Epithelial cell of esophagus (primary cell): Measurements from ENCODE around the gene KCNH6.

Source experiments
- DNase-seq: peaks from one replicate; pipeline ENCODE4 v3.0.0; 2010; ENCODE audit warnings: low read depth
- H3K4me3 ChIP-seq: 2 replicates; pipeline ENCODE4 v1.5.1; 2011; ENCODE audit warnings: mild to moderate bottlenecking, low read length, control low read depth
- TF ChIP-seq, protein P1 (sequence below): IDR thresholded peaks from 2 replicates; pipeline ENCODE4 v1.5.1; 2011; ENCODE audit warnings: low read depth, mild to moderate bottlenecking, low read length, control low read depth, inconsistent platforms; ENCODE audit not compliant: insufficient read depth; ENCODE audit errors: missing control alignments

The KCNH6 gene

DNA sequence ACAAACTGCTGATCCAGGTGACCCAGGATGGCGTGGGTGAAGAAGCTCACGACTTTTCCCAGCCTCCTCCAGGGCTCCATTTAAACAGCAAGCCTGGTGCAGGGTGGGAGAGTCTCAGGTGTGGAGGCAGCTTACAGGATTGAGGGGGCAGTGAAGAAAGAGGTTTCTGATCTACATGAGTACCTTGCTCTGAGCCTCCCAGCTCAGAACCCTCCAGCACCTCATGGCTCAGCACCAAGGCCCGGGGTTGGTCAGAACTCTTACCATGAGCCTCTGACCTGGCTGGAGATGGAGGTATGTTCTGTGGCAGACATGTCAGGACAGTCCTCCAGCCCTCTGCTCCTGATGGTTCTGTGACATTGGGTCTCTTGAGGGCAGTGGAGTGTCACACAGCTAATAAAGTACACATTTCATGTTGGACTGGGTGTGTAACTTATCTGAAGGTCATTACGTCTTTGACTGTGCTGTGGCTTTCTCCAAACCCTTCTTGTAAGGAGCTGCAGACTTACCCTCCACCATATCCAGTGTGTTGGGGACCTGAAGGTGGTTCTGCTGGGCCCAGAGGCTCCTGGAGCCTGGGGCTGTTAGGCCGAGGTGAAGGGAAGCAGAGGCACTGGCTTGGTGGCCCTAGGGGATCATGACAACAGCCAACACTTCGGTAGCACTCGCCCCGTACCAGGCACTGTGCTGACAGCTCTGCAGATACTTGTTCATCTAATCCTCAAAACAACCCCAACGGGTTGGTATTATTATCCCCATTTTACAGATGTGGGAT, 23.3 kb downstream of the KCNH6 start:
- no peak overlapping the region for H3K4me3 ChIP-seq
- TF ChIP-seq, protein P1, sequence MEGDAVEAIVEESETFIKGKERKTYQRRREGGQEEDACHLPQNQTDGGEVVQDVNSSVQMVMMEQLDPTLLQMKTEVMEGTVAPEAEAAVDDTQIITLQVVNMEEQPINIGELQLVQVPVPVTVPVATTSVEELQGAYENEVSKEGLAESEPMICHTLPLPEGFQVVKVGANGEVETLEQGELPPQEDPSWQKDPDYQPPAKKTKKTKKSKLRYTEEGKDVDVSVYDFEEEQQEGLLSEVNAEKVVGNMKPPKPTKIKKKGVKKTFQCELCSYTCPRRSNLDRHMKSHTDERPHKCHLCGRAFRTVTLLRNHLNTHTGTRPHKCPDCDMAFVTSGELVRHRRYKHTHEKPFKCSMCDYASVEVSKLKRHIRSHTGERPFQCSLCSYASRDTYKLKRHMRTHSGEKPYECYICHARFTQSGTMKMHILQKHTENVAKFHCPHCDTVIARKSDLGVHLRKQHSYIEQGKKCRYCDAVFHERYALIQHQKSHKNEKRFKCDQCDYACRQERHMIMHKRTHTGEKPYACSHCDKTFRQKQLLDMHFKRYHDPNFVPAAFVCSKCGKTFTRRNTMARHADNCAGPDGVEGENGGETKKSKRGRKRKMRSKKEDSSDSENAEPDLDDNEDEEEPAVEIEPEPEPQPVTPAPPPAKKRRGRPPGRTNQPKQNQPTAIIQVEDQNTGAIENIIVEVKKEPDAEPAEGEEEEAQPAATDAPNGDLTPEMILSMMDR: no peak
- DNase-seq: no peak

DNA sequence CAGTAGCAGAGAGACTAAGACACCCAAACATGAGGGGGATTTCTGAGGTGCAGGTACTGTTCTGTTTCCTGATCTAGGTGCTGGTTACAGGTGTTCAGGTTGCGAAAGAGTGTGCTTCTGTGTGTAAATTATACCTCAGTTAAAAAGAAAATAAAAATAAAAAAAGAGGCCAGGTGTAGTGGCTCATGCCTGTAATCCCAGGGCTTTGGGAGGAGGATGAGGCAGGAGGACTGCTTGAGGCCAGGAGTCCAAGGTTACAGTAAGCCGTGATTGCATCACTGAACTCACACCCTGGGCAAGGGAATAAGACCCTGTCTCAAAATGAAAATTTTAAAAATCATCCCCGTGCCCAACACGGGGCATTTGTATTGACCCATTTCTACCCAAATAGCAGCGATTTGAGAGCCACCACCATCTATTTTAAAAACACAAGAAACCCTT, 23.9 kb downstream of the KCNH6 start:
- DNase-seq: no peak
- no peak overlapping the region for H3K4me3 ChIP-seq
- TF ChIP-seq, protein P1: no peak

DNA sequence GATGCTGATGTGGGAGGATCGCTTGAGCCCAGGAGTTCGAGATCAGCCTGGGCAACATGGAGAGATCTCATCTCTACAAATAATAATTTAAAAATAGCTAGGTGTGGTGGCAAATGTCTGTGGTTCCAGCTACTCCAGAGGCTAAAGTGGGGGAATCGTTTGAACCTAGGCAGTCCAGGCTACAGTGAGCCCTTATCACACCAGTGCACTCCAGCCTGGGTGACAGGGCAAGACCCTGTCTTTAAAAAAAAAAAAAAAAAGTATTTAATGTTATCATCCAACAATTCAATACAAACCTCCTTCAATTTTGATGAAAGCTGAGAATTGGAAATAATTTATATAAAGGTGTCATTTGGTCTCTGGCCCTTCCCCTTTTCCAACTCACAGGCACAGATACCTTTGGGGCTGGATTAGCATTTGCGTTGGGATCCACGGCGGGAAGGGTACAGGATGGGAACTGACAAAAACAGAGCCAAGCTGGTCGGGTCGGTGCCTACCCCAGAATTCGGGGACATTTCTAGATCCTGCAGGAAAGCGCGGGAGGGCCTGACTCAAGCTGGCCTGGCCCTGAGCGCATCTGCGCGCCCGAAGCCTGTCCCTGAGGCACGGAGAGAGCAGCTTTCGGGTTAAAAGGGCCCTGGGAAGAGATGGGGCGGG, 26.3 kb downstream of the KCNH6 start:
- peak overlapping the region; percentile 97 for H3K4me3 ChIP-seq
- TF ChIP-seq, protein P1: no peak
- no peak for DNase-seq

DNA sequence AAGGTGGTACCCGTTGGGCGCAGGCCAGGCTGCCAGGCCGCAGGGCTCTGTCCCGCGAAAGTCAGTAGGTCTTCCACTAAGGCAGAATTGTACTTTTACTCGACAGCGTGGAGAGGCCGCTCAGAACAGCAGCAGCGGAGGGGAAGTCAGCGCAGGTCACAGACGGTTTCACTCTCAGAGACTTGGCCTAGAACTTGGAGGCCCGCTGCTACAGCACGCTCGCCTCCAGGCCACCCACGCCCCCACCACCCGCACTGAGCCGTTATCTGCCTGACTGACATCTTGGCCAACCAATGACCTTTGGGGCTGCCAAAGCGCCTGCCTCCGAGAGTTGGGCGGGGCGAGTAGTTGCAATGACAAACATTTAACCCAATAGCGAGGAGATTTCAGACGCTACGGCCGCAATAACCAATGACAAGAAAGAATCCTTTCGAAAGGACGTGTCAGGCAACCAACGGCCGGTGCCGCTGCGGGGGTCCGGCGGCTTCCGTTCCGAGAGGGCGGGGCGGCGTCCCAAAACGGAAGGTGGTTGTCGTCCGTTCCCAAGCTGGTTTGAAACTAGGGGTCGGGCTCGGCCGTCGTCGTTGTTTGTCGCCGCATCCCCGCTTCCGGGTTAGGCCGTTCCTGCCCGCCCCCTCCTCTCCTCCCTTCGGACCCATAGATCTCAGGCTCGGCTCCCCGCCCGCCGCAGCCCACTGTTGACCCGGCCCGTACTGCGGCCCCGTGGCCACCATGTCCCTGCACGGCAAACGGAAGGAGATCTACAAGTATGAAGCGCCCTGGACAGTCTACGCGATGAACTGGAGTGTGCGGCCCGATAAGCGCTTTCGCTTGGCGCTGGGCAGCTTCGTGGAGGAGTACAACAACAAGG, 27.0 kb downstream of the KCNH6 start, which contains the start of gene DCAF7:
DCAF7 (plus strand) TSS at position 532 of the 871 bp plus-strand sequence; CDS start at position 733, 201 bp downstream.
- H3K4me3 ChIP-seq: peak within 1 kb of the TSS; percentile 97
- TF ChIP-seq, protein P1: no peak
- DNase-seq: peak; percentile 100

DNA sequence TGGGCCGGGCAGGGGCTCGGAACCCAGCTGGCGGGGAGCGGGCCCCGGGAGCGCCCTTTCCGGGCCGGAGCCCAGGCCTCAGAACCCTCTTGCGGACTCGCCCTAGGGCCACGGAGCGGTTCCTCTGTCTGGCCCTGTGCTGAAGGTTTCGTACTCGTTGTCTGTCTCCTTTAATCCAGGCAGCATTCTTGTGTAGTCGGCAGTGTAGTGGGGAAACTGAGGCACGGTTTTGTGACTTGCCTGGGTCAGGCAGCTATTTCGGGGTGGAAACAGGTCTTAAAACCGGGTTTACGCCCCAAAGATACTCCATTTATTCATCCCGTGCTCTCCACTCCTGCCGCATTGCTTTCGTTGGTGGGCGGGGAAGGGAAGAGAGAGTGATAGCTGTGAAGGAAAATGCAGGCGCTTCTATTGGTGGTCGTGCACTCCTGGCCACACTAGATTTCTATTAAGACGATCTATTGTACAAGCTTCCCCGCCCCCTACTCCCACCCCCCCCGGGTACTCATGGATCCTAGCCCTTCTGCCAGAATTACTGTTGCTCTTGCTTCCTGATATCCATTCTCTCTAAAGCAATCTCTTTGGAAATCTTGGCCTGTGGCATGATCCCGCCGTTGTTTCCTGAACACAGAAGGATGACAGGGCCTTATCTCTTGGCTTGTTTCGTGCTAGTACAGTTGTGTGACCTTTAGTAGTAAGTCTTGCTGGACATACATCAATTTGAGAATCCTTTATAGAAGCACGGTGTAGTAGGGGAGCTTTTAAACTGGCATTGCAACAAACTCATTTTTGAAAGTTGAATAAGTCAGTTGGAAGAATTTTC, 27.9 kb downstream of the KCNH6 start:
- DNase-seq: peak; percentile 38
- H3K4me3 ChIP-seq: peak overlapping the region; percentile 97
- TF ChIP-seq, protein P1: no peak

DNA sequence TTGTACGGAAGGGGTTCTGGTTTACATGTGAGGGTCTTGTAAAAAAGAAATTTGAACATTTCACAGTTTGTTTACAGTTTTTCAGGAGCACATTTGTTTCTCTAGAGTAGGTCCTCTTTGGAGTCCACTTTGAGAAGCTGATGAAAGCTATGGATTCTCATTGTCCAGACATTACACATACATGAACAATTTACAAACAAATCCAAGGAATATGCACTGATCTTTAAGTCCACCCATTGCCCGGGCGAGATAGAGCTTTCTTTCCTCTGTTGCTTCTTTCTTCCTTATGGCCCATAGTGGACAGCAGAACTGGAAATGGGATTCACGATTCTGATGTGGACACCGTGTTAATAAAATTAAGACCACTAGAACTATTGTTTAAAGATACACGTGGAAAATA, 29.1 kb downstream of the KCNH6 start:
- TF ChIP-seq, protein P1: no peak
- peak overlapping the region; percentile 97 for H3K4me3 ChIP-seq
- no peak for DNase-seq
